Brain microvascular endothelial cell (primary cell): ENCODE measurements around the gene TNPO2.

Experiments
- DNase-seq: peaks from one replicate; pipeline ENCODE4 v3.0.0-alpha.2; 2020
- H3K27ac ChIP-seq: fragments of 250-450 bp; sonication (Bioruptor Pico); 2 replicates; pipeline ENCODE4 v1.5.1; 2020; ENCODE audit warnings: mild to moderate bottlenecking, moderate library complexity
- H3K27me3 ChIP-seq: fragments of 250-450 bp; sonication (Bioruptor Pico); replicated peaks from 2 replicates; pipeline ENCODE4 v1.5.1; 2020; ENCODE audit warnings: mild to moderate bottlenecking
- H3K36me3 ChIP-seq: fragments of 250-450 bp; sonication (Bioruptor Pico); replicated peaks from 2 replicates; pipeline ENCODE4 v1.5.1; 2020; ENCODE audit warnings: mild to moderate bottlenecking
- H3K4me3 ChIP-seq: 2 replicates; pipeline ENCODE4 v1.5.1; 2011; ENCODE audit warnings: low read depth, mild to moderate bottlenecking, control low read depth, low read length, moderate library complexity
- in situ Hi-C: cut with HindIII; loops from 2 replicates; pipeline ENCODE4 v1.10.0; 2017; ENCODE audit warnings: low sequenced_read_pairs, low pct_ligation_motif_present
- TF ChIP-seq, protein P1 (sequence below): IDR thresholded peaks from 2 replicates; pipeline ENCODE4 v1.5.1; 2011; ENCODE audit warnings: low read depth, mild to moderate bottlenecking, moderate library complexity, low read length, control low read depth, inconsistent platforms; ENCODE audit errors: missing control alignments

Gene TNPO2

DNA sequence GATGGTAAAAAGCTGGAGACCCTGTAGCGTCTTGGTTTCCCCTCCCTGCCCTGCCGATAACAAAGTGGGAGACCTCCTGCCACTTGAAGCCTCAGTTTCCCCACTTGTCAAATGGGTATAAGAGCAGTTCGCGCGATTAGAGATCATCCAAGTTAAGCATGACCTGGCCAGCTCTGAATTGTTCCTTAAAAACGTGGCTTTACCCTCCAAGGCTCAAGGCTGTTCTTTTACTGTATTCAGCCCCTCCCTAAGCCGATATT is 421 bp downstream of the TNPO2 start:
- in situ Hi-C loops: no loop called here

DNA sequence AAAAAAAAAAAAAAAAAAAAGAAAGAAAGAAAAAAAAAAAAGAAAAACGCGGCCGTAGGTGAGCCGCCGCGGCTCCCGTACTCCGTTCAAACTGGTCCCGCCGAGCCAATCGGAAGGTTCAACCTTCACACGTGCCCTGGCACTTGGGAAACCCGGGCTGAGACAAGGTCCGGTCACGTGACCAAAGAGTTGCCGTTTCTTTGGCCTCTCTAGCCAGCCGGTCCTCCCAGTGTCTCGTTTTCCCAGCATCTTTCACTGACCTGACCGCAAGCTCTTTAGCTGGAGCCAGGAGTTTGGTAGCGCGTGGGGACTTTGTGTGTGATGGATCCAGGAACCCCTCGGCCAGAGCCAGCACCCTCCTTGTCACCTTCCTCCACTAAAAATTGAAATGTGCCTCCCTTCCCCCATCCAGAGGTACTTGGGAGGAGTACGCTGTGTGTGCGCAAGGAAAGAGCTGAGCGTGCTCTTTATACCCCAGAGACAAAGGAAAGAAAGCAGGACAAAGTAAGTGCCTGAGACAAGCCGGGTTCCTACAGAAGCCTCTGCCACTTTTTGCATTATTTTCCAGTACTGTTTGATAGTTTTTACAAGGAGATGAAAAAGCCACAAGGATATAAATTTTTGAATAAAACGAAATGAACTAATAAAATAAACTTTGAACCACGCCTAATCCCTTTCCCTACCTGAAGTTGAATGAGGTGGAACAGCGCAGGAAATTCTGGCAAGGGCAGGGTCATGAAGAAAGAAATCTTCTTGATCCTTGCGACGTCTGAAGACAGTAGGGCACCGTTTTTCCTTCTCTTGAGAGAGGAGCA is 959 bp downstream of the TNPO2 start:
- Histone ChIP-seq H3K4me3 (peak overlapping the region; percentile 85), H3K27ac (peak overlapping the region; percentile 92), H3K36me3 (peaks cover 13% of the 10 kb centered on the region), H3K27me3 (no peaks in the 10 kb centered on the region)
- TF ChIP-seq, protein P1, sequence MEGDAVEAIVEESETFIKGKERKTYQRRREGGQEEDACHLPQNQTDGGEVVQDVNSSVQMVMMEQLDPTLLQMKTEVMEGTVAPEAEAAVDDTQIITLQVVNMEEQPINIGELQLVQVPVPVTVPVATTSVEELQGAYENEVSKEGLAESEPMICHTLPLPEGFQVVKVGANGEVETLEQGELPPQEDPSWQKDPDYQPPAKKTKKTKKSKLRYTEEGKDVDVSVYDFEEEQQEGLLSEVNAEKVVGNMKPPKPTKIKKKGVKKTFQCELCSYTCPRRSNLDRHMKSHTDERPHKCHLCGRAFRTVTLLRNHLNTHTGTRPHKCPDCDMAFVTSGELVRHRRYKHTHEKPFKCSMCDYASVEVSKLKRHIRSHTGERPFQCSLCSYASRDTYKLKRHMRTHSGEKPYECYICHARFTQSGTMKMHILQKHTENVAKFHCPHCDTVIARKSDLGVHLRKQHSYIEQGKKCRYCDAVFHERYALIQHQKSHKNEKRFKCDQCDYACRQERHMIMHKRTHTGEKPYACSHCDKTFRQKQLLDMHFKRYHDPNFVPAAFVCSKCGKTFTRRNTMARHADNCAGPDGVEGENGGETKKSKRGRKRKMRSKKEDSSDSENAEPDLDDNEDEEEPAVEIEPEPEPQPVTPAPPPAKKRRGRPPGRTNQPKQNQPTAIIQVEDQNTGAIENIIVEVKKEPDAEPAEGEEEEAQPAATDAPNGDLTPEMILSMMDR: no peak
- in situ Hi-C loops: no loop called here
- peak; percentile 99 for DNase-seq

More for the DNA sequence above, 421 bp downstream of the TNPO2 start:
- Histone ChIP-seq H3K27me3 (no peaks in the 10 kb centered on the region), H3K27ac (peak overlapping the region; percentile 92), H3K4me3 (peak overlapping the region; percentile 85), H3K36me3 (peaks cover 14% of the 10 kb centered on the region)
- TF ChIP-seq, protein P1: no peak
- DNase-seq: no peak

DNA sequence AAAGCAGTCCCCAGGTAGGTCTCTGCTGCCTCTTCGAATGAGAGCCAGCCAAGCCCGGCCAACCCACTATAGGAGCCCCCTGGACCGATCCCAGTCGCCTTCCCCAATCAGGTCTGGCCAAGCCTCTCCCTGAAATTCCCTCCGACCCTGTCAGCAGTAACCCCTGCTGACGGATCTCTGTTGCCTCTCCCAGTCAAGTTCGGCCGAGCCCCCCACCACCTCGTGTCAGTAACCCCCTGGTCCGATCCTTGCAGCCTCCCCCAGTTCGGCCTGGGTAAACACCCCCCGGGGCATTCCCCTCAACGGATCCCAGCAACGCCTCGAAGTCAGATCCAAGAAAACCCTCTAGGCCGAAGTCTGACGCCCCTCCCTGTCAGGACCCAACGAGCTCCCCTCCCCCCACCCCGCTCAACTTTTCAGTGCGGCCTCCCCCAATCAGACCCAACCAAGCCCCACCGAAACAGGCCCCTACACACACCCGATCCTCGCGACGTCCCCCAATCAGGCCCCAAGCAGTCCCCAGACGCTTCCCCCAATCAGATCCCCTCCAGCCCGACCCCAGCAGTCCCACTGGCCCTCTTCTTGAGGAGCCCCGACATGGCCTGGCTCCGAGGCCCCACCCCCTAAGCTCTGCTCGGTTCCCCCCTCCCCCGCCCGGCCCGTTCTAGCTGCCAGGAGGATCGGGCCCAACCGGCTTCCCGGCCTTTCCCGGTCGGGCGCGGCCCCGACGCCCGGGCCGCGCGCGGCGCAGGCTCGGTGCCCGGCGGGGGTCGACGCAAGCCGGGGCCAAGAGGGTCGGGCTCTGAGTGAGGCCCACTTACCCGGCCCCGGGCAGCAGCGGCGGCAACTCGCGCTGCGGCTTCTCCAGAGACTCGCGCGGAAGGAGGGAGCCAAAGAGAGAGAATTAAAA is 1.8 kb downstream of the TNPO2 start:
- in situ Hi-C loops: no loop called here
- TF ChIP-seq, protein P1: no peak

DNA sequence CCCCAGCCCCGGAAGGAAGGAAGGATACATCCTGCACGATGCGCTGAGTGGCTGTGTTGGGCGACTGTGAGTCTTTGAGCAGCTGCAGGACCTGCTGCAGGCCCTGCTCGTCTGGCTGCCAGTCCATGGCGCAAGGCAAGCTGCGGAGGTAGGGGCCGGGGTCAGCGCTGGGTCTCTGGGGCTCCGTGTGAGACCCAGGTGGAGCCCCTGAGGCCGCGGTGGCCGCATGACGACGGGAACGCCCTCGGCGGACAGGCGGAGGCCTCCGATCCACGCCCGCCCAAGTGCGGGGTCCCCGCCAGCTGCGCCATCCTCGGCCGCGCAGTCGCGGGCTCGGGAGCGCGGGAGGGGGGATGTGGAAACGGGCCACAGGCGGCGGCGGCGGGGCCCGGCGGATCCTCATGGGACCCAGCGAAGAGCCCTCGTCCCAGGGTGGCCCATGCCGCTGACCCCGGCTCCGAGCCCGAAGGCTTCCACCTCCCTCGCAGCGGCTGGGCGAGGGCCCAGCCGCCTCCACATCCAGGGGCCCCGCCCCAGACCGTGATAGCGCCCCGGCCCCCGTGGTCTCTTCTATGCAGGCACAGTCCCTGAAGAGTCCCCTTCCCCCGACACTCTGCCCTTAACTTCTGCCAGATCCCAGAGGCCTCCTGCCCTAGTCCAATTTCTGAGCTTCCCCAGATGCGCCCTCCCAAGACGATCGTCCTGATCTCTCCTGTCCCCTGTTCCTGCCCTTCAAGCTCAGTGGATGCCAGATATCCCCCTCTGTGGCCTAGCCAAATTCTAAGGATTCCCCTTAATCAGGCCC is 2.7 kb downstream of the TNPO2 start:
- no peak for DNase-seq
- peak overlapping the region; percentile 85 for H3K4me3 ChIP-seq
- peak overlapping the region; percentile 92 for H3K27ac ChIP-seq
- TF ChIP-seq, protein P1: no peak
- in situ Hi-C loops: no loop called here
- H3K36me3 ChIP-seq: peaks cover 23% of the 10 kb centered on the region
- no peaks in the 10 kb centered on the region for H3K27me3 ChIP-seq

More for the DNA sequence above, 1.8 kb downstream of the TNPO2 start:
- Histone ChIP-seq H3K27me3 (no peaks in the 10 kb centered on the region), H3K36me3 (peaks cover 16% of the 10 kb centered on the region), H3K27ac (peak overlapping the region; percentile 92), H3K4me3 (peak overlapping the region; percentile 85)
- peak; percentile 41 for DNase-seq

DNA sequence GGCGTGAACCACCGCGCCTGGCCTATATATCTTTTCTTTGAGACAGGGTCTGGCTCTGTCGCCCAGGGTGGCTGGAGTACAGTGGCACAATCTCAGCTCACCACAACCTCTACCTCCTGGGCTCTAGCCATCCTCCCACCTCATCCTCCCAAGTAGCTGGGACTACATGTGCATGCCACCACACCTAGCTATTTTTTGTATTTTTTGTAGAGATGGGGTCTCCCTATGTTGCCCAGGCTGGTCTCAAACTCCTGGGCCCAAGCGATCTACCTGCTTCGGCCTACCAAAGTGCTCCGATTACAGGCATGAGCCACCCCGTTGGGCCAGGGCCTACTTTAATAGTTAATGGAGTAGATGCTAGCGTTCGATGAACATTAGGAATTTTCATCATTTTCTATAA is 3.4 kb downstream of the TNPO2 start:
- Histone ChIP-seq H3K4me3 (peak overlapping the region; percentile 85), H3K27ac (no peak overlapping the region), H3K27me3 (no peaks in the 10 kb centered on the region), H3K36me3 (peaks cover 28% of the 10 kb centered on the region)
- in situ Hi-C loops: no loop called here
- TF ChIP-seq, protein P1: no peak
- DNase-seq: no peak
